Measurements from ENCODE around the gene ARL3.
"Not testable (repeated sequence)": the region's sequence is repeated elsewhere in the genome, so short reads cannot be mapped to it uniquely, and the experiment has no call there.

The ARL3 gene

GRCh38 chr10:102705531-102705930 lies 8.7 kb downstream of the ARL3 start:
- DNase-seq = no peak

GRCh38 chr10:102704915-102705314 lies 9.3 kb downstream of the ARL3 start:
- DNase-seq = no peak

- no peak for DNase-seq
These were observed 11.5 kb downstream of the ARL3 start for GRCh38 chr10:102702742-102703141.

GRCh38 chr10:102701796-102702195 lies 12.4 kb downstream of the ARL3 start:
- no peak for DNase-seq

- no peak for DNase-seq
These were observed 12.9 kb downstream of the ARL3 start for GRCh38 chr10:102701272-102701671.

- DNase-seq = no peak
These were observed 15.3 kb downstream of the ARL3 start for GRCh38 chr10:102698894-102699293.

GRCh38 chr10:102696736-102697135 lies 17.5 kb downstream of the ARL3 start:
- DNase-seq = no peak

- not testable (repeated sequence) for DNase-seq
These were observed 18.8 kb downstream of the ARL3 start for GRCh38 chr10:102695401-102695800.

- no peak for DNase-seq
These were observed 22.7 kb downstream of the ARL3 start for GRCh38 chr10:102691285-102692066.

GRCh38 chr10:102683736-102684135 lies 30.5 kb downstream of the ARL3 start:
- no peak for DNase-seq

GRCh38 chr10:102682981-102683380 lies 31.2 kb downstream of the ARL3 start:
- DNase-seq = no peak

- DNase-seq = no peak
These were observed 31.8 kb downstream of the ARL3 start for GRCh38 chr10:102682416-102682815.

GRCh38 chr10:102681696-102682095 lies 32.5 kb downstream of the ARL3 start:
- DNase-seq = no peak

GRCh38 chr10:102679596-102679995 lies 34.6 kb downstream of the ARL3 start:
- no peak for DNase-seq

GRCh38 chr10:102678842-102679289 lies 35.3 kb downstream of the ARL3 start:
- peak in 48 of 58 donors; percentile 32 to 87 (median 70) for DNase-seq

GRCh38 chr10:102678068-102678400 lies 36.2 kb downstream of the ARL3 start:
- no peak for DNase-seq

GRCh38 chr10:102677331-102678067 lies 36.7 kb downstream of the ARL3 start:
- no peak for DNase-seq

GRCh38 chr10:102676534-102677315 lies 37.5 kb downstream of the ARL3 start:
- DNase-seq = no peak

- DNase-seq = peak in 10 of 58 donors; percentile 18 to 61 (median 30)
These were observed 38.3 kb downstream of the ARL3 start for GRCh38 chr10:102675666-102676533.

GRCh38 chr10:102675011-102675665 lies 39.1 kb downstream of the ARL3 start:
- DNase-seq = no peak
